Hippocampal formation (tissue), 2 donors: ENCODE data around the gene PTPA.
"Not testable (repeated sequence)": the region's sequence is repeated elsewhere in the genome, so short reads cannot be mapped to it uniquely, and the experiment has no call there.

Experiments
- DNase-seq, 2 donors: peaks; one replicate each; lab custom pipeline; 2025; lab: John Stamatoyannopoulos, UW

PTPA gene

GRCh38 chr9:129176701-129177442 lies 65.7 kb downstream of the PTPA start:
- DNase-seq: no peak

GRCh38 chr9:129177443-129177790 lies 66.2 kb downstream of the PTPA start:
- DNase-seq: no peak

- peak; percentile 94 to 97 for DNase-seq
Observed at GRCh38 chr9:129177791-129178567, 66.8 kb downstream of the PTPA start, which contains the start of gene IER5L. Gene IER5L (minus strand): TSS chr9:129178261. CDS start chr9:129178052, 209 bp downstream.

GRCh38 chr9:129178568-129179382 lies 67.6 kb downstream of the PTPA start:
- DNase-seq: no peak

GRCh38 chr9:129181246-129181645 lies 70.0 kb downstream of the PTPA start:
- DNase-seq: no peak

- no peak for DNase-seq
Observed at GRCh38 chr9:129182122-129182521, 70.9 kb downstream of the PTPA start.

- DNase-seq: no peak
Observed at GRCh38 chr9:129182625-129183494, 71.6 kb downstream of the PTPA start.

GRCh38 chr9:129183495-129184218 lies 72.4 kb downstream of the PTPA start:
- no peak for DNase-seq

- no peak for DNase-seq
Observed at GRCh38 chr9:129184219-129184524, 73.0 kb downstream of the PTPA start.

GRCh38 chr9:129184596-129185122 lies 73.4 kb downstream of the PTPA start:
- DNase-seq: no peak

GRCh38 chr9:129185402-129185801 lies 74.2 kb downstream of the PTPA start:
- DNase-seq: no peak

GRCh38 chr9:129185991-129186390 lies 74.8 kb downstream of the PTPA start:
- DNase-seq: no peak

- DNase-seq: no peak
Observed at GRCh38 chr9:129187042-129187441, 75.8 kb downstream of the PTPA start.

GRCh38 chr9:129189971-129190370 lies 78.8 kb downstream of the PTPA start:
- DNase-seq: not testable (repeated sequence)

- DNase-seq: no peak
Observed at GRCh38 chr9:129191234-129191633, 80.0 kb downstream of the PTPA start.

- no peak for DNase-seq
Observed at GRCh38 chr9:129193655-129194054, 82.4 kb downstream of the PTPA start.

GRCh38 chr9:129194221-129194620 lies 83.0 kb downstream of the PTPA start:
- no peak for DNase-seq

- no peak for DNase-seq
Observed at GRCh38 chr9:129195606-129196005, 84.4 kb downstream of the PTPA start.

GRCh38 chr9:129197045-129197444 lies 85.8 kb downstream of the PTPA start:
- not testable (repeated sequence) for DNase-seq

- no peak for DNase-seq
Observed at GRCh38 chr9:129197978-129198318, 86.7 kb downstream of the PTPA start.
